GM10847 (cell line): ENCODE results near the gene TMA16.

ENCODE experiments used
- POLR2A ChIP-seq: IDR thresholded peaks from 2 replicates; pipeline ENCODE4 v1.6.1; 2011; ENCODE audit not compliant: insufficient read length; ENCODE audit errors: extremely low read depth

The TMA16 gene

DNA sequence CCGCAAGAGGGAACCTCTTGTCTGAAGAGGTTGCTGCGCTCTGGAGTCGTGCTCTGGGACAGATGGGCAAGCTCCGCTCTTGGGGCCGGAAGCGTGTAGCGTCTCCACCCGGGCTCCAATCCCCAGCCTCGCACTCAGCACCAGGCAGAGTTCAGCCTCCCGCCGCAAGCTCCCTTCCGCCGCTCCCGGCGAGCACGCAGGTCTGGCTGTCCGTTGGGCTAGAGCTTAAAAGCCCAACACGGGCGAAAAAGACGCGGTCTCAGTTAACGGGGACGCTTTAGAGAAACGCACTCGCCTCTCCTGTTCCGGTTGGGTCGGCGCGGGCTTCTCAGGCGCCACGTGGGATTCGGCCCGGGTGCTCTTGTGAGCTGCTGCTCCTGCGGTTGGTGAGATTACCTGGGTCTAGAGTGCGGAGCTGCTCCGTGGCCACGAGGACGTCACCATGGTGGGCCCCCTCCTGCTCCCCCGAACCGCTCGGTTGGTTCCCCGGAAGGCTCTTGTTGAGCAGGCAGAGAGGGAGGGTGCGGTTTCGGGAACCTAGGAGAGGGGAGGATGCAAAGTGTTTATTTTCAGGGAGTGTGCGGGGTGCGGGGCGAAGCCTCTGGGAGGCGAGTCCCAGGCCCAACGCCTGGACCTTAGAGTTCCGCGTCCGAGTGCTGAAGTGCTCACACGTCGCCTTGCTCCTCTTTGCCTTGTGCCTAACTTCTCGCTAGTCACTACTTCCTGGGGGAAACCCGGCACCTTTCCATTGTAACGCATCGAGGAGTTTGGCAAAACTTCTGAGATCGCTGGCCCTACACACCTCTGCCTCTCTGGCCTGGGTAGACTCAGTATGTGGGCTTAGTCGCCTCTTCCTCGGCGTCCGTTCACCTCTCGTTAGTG lies at the start of gene TMA16:
TMA16 (plus strand) TSS at position 331 of the 882 bp plus-strand sequence; CDS start at position 443, 112 bp downstream.
- TF ChIP-seq POLR2A = peak; percentile 59

DNA sequence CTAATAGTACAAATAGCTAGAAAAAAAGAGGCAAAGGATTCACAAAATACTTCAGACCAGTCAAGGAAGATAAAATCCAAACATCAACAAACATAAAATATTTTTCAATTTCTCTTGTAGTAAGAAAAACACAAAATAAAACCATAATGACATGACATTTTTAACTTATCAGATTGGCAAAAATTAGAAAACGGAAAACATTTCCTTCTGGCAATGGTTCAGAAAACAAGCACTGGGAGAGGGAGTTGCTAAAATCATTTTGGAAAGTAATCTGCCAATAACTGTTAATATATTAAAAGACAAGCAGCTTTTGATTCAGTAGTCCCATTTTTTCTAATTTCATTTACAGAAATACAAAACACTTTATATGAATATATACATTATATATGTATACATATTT lies 47.0 kb upstream of the TMA16 start:
- TF ChIP-seq POLR2A = no peak

DNA sequence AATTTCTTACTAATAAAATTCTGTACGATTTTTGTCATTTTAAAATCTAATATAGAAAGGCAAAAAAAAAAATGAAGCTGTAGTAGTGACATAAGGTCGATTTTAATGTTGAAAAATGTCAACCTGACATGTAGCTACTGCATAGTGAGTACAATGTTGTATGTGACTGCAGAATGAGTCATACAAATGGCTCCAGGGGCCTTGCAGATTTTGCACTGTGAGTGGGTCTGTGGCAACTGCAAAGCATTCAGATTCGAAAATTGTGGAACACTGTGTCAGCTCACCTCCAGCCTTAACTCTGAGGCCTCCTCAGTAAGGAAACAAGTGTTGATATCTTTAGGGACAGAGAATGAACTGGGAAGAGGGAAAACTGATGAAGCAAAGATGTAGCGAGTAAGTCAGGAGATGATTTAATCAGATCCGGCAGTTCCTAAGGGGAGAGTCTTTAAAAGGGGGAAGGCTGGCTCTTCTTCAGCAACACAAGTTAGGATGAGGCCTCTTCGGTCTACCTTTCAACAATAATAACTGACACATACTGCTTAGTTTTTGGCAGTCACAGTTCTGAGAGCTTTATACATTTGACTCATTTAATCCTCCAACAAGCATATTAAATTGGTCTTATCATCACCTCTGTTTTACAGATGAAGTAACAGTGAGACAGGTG lies 45.8 kb upstream of the TMA16 start:
- TF ChIP-seq POLR2A = no peak

DNA sequence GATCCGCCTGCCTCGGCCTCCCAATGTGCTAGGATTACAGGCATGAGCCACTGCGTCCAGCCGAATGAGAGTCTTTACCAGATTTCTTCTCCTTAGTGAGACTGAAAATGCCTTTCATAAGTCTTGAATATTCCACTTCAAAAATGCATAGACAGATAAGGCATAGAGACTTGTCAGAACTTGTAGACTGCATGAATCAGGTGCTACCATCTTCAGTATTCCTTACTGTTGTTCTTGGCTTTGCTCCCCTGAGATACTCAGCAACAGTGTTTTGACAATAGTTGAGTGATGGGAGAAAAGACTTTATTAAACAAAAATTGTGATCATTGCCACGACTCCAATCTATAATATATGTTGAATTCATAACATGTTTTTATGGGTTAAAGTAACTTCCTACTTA lies 31.9 kb upstream of the TMA16 start:
- no peak for TF ChIP-seq POLR2A

DNA sequence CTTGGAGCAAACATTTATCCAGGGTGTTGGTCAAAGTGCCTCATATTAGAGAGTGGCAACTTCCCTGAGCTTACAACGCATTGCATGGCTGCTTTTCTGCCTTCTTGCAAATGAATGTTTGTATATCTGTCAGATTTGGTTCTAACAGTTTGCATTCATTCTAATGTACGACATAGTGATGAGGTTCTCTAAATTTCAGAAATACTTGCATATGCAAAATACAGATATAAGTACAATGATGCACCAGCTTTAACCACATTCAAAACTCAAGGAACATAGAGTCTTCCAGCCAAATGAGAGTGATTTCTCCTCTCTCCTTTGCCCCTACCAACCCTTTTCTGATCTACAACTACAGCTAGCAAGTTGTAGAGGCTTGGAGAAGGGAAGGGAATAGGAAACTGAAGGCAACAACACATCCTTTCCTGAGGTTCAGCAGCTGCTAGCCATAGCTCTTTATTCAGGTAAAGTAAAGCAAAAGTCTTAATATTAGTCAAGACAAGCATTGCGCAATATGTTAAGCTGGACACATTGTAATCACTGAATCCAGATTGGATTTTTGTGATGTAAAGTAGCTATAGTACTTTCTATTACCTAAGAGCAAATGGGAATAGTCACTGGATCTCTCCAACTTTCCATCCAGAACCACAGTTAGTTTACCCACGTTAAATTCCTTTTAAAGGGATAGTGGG lies 27.3 kb upstream of the TMA16 start:
- no peak for TF ChIP-seq POLR2A

DNA sequence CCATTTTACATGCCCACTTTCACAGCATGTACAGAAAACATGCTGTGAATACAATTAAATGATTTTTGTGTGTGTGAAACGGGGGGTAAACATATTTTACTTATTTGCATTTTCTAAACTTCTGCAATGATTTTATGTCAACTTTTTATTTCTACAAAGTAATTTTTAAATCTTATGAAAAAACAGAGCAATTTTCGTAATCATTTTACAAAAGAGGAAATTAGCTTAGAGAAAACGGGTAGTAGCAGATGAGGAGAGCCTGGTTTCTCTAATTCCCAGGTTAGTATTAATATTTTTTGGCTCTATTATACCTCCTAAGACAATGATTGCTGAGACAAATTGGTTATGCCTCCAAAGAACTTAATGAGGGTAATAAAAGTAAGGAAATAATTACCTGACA lies 24.1 kb upstream of the TMA16 start:
- no peak for TF ChIP-seq POLR2A

DNA sequence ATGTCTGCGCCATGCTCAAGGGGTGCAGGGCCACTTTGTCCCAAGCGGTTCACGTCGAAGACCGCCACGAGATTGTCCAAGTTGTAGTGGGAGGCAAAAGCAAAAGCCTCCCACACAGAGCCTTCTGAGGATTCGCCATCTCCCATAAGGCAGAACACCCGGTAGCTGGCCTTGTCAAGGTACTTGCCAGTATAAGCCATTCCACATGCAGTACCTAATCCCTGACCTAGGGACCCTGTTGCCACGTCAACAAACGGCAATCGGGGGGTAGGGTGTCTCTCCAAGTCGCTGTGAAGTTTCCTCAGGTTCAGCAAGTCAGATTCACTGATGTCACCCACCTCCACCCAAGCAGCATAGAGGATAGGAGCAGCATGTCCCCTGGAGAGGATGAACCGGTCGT lies 21.4 kb upstream of the TMA16 start:
- no peak for TF ChIP-seq POLR2A

DNA sequence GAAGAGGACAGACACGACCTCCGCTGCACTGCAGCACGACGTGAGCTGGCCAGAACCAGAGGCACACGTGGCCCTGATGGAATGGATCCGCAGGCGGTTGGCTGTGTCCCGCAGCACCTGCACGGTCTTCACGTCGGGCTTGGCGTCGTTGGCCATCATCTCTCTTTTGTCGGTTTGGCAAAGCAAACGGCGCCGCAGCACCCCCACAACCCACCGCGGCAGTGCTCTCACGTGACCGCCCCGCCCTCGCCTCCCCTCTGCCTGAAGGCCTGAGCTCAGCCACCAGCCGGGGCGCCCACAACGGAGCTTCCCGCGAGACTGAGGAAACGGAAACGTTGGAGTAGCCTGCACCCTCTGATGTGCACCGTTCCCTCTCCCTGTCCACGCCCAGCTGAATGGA lies 20.9 kb upstream of the TMA16 start, which contains the start of gene TKTL2:
TKTL2 (minus strand) TSS at position 179 of the 400 bp plus-strand sequence; CDS start at position 159, 20 bp downstream.
- no peak for TF ChIP-seq POLR2A

DNA sequence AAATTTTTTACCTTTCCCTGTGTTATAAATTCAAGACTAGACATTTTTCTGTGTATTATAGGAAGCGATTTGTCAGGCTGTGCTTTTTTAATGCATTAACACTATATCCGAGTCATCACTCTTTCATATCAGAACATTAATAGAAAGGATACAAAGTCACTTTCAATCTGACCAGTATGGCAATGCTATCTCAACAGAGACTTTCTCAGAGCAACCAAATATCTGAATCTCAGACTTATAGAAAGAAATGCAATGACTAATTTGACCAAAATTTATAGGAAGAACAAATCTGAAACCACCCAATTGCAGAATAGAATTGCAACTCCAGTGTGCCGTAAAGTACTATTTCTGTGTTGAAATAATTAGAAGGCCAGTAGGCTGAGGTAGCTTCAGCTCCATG lies 20.5 kb upstream of the TMA16 start:
- no peak for TF ChIP-seq POLR2A

DNA sequence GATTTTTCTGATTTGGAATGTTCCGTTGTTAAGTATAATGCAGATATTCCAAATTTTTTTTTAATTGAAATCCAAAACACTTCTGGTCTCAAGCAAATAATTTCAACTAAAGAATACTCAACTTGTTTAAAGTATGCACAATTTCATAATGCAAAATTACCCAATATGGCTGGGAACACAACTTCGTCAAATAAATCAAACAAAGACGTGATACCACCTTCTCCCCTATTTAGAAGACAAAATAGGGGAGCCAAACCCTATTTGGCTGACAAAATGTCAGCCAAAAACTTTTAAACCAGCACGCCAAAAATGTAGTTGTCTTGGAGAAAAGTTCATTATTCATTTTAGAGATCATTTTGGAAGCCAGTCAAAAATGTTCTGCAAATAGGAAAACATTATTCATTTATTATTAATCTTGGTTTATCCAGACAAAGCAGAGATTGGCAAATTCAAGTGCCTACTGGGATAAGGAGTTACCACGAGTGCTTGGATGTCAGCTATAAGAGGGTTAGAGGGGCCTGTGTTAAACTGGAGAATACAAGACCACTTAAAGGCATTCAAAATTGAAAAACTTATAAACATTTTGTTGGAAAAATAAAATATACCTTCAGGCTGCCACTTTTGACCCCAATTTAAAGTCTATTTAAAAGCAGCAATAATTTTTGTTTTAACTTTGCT lies 17.6 kb upstream of the TMA16 start:
- no peak for TF ChIP-seq POLR2A

DNA sequence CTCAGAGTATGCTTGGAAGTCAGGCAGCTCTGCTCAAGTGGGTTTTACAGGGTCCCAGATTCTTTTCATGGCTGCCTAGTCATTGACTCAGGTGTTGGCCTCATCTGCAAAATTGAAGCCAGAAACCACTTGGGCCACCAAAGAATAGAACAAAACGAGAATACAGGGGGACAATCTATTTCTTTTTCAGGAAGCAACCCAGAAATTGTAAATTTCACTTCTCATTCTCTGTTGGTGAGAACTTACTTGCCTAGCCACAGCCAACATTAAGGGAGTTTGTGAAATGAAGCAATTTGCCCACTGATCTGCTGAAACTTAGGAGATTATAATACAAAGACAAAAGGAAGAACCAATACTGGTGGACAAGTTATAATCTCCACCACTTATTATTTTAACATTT lies 12.3 kb upstream of the TMA16 start:
- no peak for TF ChIP-seq POLR2A

DNA sequence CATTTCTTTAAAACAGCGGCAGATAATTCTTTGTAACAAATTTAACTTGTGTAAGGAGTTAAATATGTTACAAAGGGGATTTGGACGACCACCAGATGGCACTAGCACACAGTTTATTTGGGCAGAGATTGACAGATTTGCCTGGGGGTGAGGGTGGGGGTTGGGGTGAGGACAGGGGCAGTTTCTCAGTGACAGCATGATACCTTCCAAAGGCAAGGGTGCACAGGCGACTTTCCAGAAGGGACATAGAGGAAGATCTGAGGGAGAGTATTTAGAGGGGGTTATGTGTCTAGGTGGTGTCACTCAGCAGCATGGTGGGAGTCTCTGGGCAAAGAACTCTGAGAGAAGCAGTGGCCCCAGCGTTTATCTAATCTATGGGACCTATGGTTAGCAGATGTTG lies 9.6 kb upstream of the TMA16 start:
- no peak for TF ChIP-seq POLR2A

DNA sequence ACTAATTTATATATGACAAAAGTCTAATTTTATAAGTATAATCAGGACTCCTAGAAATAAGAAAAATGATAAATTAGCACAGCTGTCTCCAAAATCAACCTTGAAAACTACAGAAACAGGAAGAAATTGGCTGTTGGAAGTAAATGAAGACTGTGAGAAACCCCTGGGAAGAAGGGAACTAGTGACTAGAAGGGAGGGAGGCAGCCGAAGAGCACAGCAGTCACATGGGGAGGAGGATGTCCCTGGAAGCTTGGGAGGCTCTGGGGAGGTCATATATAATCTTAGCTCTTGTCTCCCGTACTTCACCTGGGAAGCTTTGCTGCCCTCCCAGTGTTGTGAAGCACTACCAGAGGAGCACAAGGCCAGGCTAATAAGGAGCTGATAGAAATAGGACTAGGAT lies 8.9 kb upstream of the TMA16 start:
- no peak for TF ChIP-seq POLR2A

DNA sequence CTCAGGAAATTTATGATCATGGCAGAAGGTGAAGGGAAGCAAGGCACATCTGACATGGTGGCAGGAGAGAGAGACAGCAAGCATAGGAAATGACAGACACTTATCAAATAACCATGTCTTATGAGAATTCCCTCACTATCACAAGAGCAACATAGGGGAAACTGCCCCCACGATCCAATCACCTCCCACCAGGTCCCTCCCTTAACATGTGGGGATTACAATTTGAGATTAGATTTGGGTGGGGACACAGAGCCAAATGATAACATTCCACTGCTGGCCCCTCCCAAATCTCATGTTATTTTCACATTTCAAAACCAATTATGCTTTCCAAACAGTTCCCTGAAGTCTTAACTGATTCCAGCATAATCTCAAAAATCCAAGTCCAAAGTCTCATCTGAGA lies 8.2 kb upstream of the TMA16 start:
- TF ChIP-seq POLR2A = no peak

DNA sequence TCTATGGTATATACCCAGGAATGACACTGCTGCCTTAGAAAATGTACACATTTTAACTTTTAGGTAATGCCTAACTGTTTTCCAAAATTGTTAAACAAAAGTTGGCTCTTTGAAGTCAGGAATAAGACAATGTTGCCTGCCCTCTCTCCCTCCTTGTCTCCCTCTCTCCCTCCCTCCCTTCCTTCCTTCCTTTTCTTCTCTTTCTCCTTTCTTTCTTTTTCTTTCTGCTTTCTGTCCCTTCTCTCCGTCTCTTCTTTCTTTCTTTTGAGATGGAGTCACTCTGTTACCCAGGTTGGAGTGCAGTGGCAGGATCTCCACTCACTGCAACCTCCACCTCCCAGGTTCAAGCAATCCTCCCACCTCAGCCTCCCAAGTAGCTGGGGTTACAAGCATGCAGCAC lies 4.6 kb upstream of the TMA16 start:
- no peak for TF ChIP-seq POLR2A
